Stimulated activated CD4-positive, alpha-beta T cell treated with anti-CD3 and anti-CD28 coated beads, TNF-alpha, amount 100 ng/mL, for 24 hours (primary cell): ENCODE measurements around the gene KLHL36.
"Not testable (repeated sequence)": the region's sequence is repeated elsewhere in the genome, so short reads cannot be mapped to it uniquely, and the experiment has no call there.

ENCODE experiments used
- DNase-seq, 3 experiments: peaks; one replicate each; pipeline ENCODE4 v3.0.0-alpha.2; 2020; ENCODE audit warnings: low read depth in 3 of 3

Gene KLHL36

DNA sequence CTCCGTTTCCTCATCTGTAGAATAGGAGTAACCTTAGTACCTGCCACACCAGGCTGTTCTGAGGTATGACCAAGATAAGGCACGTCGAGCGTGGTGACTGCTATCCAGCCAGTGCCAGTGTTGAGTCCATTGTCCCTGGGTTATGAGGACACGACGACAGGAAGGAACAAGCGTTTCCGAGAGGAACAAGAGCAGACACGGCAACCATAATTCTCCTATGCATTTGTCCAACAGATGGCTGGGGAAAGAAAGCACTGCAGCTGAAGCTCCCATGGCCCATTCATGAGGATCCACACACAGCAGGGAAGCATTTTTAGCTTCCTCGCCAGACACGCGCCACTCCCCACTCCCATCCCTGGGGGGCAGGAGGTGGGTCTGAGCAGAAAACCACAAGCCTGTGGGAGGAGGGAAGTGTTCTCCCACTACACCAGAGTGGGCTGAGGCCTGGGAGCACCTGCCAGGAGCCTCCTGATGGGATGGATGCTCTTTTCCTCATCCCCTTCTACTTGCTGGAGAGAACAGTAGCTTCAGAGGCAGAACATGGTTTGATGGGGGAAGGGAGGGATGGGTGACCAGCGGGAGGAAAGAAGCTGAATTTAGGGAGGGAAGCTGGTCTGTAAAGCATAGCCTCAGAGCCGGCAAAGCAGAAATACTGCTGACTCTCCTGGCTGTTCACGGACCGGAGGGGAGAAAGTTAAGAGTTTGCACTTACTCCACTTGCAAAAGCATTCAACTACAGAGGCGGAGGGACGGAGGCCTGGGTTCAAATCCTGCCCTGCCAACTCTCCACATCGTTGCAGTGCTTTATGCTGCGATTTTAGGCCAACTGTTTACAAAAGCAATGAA, 33.1 kb upstream of the KLHL36 start:
- DNase-seq: no peak

DNA sequence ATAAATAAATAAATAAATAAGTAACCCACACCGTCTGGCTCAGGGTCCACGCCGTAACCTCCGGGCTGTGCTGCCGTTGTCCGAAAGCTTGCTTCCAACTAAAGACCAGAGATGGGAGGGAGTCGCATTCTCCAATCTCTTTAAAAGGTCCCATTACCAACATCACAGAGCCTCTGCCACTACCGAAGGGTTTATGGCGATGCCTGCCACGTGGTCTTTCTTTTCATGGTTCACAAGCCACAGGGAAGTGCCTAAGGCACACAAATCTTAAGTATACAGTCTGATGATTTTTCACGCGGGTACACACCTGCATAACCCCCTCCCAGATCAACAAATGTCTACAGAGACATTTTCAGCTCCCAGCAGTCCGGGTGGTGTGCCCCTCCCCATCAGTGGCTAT, 31.8 kb upstream of the KLHL36 start:
- no peak for DNase-seq

DNA sequence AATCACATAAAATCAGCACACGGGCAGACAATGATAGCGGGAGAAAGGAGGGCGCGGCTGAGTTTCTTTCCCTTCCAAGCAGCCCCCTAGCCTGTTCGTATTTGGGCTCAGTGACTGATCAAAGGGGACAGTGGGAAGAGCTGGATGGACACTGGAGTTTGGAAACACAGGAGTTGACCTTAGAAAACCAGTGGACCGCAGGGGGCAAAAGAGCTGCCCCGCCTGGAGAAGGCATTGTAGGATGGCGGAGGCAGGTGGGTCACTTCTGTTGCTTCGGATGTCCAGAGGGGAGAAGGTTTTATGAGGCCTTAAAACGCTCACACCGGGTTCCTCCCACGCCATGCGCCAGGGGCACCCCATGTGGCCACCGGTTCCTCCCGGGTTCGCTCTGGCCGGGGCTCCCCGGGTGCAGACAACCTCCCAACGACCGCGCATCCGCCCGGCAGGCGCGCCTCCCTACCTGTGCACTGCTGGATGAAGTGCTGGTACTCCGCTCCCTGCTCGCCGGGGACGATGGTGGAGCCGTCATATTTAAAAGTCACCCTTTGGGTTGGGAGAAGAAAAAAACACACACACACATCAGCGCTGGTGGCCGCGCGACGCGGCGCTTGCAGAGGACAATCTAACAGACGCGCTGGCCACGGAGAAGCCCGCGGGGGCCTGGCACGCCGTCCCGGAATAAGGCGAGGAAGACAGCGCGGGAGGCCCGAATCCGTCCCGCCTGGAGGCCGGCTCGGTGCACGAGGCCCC, 31.1 kb upstream of the KLHL36 start:
- peak in 1 of 3 experiments; percentile 60 for DNase-seq

DNA sequence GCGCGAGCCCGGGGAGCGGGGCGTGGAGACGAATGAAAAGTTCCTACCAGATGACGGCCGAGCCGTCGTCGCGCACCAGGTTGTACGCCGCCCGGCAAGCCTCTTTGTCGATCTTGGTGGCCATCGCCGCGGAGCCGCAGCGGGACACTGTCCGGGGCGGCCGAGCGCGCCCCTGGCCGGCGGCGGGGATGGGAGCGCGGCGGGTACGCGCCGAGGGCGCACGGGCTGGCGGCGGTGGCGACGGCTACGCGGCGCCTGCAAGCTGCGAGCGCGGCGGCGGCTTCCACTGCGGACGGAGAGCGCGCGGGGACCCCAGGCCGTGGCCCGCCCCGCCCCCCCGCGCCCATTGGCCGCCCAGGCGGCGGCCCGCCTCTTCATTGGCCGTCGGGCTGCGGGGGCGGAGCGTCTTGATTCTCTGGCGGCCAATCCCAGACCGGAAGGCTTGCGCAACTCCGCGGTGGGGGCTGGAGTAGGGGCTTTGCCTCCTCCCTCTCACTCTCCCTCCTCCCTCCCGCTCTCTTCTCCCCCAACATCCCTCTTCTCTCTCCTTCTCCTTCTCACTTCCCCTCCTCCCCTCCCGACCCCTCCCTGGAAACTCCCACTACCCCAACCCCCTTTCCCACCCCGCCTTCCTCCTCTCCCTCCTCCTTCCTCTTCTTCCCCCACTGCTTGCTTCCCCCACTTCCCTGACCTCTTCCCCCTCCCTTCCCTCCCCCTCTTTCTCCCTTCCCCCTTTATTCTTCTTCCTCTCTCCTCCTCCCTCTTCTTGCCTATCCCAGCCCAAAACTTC, 30.3 kb upstream of the KLHL36 start, which contains the start of gene COTL1:
Gene COTL1 (minus strand): TSS at position 288 of the 790 bp plus-strand sequence. CDS start 164 bp downstream, at position 124.
- DNase-seq: peak; percentile 87 to 97 (median 93)

DNA sequence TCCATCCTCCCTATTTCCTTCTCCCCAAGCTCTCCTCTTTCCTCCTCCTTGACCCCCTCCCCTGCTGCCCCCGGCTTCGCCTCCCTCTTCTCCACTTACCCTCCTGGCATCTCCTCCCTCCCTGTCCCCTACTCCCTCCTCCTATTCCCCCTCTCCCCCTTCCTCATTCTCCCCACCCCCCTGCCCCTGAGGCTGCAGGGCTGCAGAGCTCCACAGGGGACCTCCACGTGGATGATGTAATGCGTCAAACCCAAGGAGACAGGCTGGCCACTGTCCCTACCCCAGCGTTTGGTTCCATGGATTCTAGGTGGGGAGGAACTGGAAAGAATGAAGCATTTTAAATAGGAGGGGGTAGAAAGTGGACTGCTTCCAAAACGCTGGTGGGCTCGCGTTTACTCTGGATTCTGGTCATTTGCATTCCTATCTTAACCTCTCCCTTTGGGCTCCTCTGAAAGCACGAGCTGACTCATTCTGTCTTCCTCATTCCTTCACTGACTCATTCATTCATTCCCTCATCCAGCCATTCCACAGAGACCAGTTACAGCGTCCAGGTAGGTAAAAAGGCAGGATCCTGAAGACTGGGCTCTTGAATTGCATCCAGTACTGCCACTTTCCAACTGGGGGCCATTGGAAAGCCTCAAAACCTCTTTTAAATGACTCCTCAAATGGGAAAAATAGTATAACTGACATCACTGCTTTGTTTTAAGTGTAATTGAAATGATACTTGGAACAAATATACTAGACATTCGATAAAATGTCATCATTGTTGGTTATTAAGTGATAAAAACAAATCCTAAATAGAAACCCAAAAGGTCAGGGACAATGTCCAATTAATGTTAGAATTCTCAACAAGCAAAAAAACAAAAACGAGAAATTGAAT, 29.5 kb upstream of the KLHL36 start:
- DNase-seq: no peak

DNA sequence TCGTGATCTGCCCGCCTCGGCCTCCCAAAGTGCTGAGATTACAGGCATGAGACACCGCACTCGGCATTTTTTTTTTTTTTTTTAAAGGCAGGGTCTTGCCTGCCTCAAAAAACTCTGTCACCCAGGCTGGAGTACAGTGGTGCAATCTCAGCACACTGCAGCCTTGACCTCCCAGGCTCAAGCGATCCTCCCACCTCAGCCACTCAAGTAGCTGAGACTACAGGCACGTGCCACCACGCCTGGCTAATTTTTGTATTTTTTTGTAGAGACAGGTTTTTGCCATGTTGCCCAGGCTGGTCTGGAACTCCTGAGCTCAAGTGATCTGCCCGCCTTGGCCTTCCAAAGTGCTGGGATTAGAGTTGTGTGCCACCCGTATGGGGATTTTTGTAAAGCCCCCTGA, 27.4 kb upstream of the KLHL36 start:
- DNase-seq: not testable (repeated sequence)

DNA sequence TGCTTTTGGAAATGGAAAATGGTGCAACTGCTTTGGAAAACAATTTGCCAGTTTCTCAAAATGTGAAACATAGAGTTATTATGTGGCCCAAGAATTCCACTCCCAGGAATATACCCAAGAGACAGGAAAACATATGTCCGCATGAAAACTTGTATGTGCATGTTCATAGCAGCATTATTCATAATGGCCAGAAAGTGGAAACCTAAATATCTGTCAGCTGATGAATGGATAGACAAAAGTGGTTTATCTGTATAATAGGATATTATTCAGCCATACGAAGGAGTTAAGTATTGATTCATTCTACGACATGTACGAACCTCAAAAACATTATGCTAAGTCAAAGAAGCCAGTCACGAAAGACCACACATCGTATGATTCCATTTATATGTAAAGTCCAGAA, 22.8 kb upstream of the KLHL36 start:
- DNase-seq: no peak

DNA sequence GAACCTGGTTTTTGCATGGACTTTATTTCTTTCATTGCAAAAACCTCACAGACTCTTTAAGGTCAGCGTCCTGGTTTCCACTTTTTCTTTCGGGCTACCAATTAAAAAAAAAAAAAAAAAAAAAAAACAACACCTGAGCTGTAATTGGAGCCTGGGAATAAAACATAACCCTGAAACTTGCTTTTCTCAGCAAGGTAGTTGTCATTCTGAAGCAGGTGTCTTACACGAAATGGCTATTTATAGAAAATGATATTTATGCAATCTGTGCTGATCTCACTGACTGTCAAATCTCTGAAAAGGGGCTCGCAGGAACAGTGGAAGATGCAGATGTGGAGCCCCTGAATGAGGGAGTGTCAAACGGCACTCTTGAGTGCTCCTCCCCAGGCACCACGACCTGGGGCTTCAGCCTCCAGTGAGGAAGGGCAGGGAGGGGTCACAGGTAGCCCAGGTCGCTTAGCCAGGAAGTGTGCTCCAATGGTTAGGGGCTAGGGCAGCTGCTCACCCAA, 20.0 kb upstream of the KLHL36 start:
- DNase-seq: no peak

DNA sequence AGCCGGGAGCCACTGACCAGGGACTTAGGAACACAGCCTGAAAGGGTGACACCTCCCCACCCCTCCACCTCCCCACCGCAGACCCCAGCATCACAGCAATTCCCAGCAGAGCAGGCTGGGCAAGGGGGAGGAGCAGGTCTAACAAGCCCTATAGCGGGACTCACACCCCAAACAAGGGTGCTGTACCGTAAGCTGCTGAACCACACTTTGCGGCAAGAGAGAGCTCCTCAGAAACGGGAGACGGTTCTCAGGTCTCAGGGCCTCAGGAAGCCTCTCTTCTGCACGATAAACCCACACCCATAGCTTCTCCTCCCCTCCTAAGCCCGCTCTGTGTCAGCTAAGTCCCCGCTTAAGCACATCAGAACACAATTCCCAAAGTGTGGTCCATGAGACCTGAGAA, 18.7 kb upstream of the KLHL36 start:
- DNase-seq: no peak

DNA sequence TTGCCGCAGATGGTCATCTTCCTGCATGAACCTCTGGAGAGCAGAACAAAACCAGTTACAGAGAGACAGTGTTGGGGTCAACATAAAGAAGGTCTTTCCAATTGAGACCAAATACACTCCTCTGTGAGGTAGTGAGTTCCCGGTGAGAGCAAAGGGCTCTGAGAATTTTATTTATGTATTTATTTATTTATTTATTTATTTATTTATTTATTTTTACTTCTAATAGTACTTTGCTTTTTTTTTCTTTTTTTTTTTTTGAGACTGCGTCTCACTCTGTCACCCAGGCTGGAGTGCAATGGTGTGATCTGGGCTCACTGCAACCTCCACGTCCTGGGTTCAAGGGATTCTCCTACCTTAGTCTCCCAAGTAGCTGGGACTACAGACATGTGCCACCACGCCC, 18.3 kb upstream of the KLHL36 start:
- no peak for DNase-seq

DNA sequence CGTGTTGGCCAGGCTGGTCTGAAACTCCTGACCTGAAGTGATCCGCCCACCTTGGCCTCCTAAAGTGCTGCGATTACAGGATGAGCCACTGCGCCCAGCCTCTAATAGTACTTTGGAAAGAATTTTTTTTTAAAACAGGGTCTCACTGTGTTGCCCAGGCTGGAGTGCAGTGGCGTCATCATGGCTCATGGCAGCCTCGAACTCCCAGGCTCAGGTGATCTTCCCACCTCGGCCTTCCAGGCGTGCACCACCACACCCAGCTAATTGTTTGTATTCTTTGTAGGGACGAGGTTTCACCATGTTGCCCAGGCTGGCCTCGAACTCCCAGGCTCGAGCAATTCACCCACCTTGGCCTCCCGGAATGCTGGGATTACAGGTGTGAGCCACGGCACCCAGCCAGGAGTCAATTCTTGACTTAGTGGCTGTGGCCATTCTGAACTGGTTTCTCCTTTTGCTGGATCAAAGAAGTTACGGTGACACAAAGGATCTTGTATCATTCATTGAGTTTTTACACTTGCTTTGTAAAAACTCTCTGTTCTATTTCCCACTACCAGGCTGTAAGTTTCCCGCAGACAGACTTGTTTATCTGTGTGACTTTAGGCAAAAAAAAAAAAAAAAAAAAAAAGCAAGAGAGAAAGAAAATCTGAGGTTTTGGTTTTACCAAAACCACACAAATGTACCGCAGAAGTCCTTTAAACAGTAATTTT, 17.7 kb upstream of the KLHL36 start:
- DNase-seq: no peak

DNA sequence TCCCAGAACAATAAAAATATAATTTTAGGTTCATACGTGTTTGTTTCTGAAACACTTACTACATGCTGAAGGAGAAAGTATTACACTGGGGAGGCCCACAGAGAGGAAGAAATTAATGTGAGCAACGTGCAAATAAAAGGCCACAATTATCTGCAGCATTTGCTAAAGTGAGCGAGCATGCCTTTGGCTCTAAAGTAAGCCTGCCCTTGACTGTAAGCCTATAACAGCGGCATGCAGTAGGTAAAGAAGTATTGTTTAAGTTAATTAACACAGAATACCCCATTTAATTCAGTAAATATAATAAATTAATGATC, 17.2 kb upstream of the KLHL36 start:
- DNase-seq: no peak

DNA sequence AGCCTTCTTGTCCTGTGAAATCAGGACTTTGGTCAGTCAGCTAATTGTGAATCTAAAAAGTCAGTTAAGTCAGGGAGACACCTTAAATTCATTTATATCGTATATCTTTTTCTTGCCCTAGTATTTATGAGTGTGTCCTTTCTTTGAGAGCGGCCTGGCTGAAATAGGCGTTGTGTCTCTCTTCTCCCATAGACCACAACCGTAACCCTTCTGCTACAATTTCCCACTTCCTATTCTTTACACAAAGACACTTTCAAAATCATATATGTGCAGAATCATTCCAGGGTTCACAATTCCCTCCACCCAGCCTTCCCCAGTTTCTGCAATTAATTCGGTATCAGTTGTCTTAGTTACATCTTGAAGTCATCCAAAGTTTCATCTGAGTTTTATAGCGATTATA, 16.4 kb upstream of the KLHL36 start:
- DNase-seq: no peak

DNA sequence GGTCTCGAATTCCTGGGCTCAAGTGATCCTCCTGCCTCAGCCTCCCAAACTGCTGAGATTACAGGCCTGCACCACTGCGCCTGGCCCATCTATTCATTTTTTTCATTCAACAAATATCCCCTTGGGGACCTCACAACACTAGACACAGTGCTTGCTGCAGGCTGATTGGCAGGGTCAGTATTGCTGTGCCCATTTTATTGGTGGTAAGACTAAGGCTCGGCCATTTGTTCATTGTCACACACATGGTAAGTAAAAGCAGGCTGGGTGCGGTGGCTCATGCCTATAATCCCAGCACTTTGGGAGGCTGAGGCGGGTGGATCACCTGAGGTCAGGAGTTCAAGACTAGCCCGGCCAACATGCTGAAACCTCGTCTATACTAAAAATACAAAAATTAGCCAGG, 15.4 kb upstream of the KLHL36 start:
- DNase-seq: not testable (repeated sequence)

DNA sequence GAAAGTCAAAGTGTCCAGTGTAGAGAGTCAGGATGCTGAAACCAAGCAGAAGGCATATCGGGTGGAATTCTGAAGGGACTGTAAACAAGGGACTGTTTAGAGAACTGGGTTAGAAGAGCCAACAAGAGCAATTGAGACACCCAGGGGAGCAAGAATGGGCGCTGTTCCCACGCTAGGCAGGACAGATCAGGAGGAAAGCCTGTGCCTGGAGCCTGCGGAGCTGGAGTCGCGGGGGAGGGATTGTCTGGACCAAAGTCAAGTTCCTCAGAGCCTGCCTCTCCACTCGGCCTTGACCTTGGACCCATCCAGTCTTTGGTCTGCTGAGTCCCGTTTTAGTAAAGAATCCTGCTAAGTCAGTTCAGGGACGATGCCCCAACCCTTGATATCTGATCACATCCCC, 14.7 kb upstream of the KLHL36 start:
- no peak for DNase-seq

DNA sequence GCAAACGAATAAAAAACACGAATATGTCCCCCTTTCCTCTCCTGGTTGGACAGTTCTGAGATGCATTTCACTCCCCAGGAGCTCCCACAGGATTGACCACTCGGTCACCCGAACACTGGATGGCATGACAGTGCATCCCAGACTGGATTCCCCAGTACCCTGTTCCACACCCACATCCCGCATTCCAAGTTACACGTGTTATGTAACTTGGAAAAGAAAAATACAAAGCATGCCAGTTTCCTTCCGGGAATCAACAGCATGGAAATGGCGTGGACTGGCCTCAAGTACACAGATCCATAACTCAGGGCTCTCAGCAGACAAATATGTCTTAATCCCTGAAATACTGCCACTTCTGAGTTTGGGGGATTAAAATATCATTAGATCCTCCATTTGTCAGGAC, 12.6 kb upstream of the KLHL36 start:
- DNase-seq: no peak

DNA sequence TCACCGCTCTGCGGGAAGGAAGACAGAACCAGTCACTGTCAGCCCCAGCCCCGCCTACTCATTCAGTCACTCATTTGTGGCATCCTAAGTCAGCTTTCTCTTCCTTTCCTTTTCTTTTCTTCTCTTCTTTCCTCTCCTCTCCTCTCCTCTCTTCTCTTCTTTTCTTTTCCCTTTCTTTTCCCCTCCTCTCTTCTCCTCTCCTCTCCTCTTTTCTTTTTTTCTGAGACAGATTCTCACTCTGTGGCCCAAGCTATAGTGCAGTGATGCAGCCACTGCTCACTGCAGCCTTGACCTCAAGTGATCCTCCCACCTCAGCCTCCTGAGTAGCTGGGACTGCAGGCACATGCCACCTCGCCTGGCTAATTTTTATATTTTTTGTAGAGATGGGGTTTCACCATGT, 10.6 kb upstream of the KLHL36 start:
- DNase-seq: no peak

DNA sequence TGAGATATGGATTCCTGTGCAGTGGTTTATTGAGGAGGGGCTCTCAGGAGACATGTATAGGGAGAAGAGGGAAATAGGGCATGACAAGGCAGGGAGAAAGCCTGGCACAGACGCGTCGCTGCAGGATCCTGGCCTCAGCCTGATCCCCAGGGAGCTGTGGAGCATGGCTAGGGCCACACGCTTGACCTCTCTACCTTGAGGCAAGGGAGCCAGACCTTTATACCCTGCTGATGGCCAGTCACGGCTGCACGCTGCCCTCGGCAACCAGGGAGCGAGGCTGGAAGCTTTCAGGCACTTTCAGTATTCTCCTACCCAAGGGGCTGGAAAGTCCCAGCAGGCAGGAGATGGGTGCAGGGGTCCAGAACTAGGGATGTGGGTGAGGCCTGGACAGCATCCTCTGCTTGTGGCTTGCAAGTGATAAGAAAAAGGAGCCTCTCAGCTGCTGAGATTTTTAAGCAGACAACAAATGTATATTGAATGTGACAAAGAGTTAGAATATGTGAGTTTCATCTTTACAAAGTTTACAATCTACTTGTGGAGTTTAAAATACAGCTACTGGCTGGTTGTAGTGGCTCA, 10.0 kb upstream of the KLHL36 start:
- no peak for DNase-seq

DNA sequence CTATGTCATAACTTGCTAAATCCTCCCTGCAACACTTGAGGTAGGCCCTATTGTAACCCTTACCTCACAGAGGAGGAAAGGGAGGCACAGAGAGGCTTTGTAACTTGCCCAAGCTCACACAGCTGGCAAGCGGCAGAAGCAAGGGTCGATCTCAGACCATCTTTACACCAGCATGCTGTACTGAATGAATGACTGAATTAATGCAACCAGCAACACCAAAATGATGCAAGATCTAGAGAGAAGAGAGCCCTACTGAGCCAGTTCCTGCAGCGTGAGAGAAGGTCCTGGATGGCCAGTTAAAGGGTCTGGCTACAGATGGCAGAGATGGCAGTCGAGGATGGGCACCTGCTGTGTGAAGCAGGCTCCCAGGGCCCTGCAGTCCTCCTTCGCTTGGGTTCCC, 8.2 kb upstream of the KLHL36 start:
- DNase-seq: no peak

DNA sequence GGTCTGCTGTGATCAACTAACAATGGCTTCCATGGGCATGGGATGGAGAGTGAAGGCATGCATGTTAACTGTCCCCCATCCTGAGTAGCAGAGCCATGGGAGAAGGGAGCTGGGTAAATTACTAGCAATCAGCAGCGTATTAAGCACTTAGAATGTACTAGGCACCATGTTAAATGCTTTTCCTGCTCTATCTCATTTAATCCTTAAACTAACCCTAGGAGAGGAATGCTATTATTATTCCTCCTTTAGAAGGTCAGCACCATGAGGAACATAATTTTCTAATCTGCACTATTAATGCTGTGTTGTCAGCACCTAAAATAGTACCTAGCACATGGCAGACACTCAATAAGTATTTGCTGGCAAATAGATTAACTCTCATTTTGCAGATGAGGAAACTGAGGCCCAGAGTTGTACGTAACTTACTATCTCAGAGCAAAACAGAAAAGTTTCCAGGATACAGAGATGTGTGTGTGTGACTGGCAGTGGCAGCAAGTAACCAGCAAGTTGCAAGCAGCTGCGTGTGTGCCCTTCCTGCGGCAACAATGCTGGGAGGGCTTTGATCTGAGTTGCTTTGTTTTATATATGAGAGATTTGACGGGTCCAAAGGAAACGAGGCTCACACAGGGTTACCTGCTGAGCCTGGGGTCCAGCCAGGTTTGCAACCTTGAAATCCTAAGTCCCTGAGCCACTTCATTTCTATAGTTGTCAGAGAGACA, 6.5 kb upstream of the KLHL36 start:
- DNase-seq: no peak
